Tibial nerve (tissue), 4 donors: ENCODE measurements around the gene GMCL2.

Experiments used
- EP300 ChIP-seq, 2 donors: sonication (generic); formaldehyde crosslinking; IDR thresholded peaks; one replicate each; pipeline ENCODE4 v1.6.1; 2017; ENCODE audit warnings: antibody characterized with exemption in 2 of 2, mild to moderate bottlenecking in 1 of 2
- POLR2A ChIP-seq, 2 donors: fragments of 450-650 bp; IDR thresholded peaks; one replicate each; pipeline ENCODE4 v1.6.1; 2017; ENCODE audit warnings: antibody characterized with exemption in 2 of 2, mild to moderate bottlenecking in 2 of 2, moderate library complexity in 2 of 2
- TF ChIP-seq, protein P1 (sequence below), 5 experiments: fragments of 200-600 bp in 3 of 5; fragments of 450-650 bp in 2 of 5; sonication (generic) in 3 of 5; IDR thresholded peaks; one replicate each; pipeline ENCODE4 v1.5.1; 2016 to 2019; ENCODE audit warnings: antibody characterized with exemption in 5 of 5, mild to moderate bottlenecking in 3 of 5, moderate library complexity in 2 of 5

DNA sequence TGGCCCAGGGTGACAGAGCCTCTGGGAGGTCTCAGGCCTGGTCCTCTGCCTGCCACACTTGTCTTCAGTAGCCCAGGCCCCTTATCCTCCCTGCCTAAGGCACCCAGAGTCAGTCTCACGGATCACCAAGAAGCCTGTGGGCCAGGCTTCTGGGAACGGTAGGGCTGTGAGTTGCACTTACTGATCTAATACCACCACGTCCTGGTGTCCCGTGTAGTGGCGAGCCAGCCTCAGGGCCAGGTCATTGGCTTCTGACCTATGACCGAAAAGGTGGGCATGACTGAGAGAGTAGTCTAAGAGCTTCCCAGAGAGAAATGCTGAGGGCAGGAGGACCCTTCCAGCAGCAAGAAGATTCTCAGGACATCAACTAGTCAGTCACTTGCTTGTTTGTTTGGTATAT lies 38.0 kb upstream of the GMCL2 start:
- no peak for TF ChIP-seq EP300 (IDR thresholded peaks at IDR 0.05)
- TF ChIP-seq, protein P1, sequence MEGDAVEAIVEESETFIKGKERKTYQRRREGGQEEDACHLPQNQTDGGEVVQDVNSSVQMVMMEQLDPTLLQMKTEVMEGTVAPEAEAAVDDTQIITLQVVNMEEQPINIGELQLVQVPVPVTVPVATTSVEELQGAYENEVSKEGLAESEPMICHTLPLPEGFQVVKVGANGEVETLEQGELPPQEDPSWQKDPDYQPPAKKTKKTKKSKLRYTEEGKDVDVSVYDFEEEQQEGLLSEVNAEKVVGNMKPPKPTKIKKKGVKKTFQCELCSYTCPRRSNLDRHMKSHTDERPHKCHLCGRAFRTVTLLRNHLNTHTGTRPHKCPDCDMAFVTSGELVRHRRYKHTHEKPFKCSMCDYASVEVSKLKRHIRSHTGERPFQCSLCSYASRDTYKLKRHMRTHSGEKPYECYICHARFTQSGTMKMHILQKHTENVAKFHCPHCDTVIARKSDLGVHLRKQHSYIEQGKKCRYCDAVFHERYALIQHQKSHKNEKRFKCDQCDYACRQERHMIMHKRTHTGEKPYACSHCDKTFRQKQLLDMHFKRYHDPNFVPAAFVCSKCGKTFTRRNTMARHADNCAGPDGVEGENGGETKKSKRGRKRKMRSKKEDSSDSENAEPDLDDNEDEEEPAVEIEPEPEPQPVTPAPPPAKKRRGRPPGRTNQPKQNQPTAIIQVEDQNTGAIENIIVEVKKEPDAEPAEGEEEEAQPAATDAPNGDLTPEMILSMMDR (IDR thresholded peaks at IDR 0.05): no peak
- no peak for TF ChIP-seq POLR2A (IDR thresholded peaks at IDR 0.05)
